ENCODE data around the gene SERPINA10.

- TF ChIP-seq POLR2A (IDR thresholded peaks at IDR 0.05) (no peak), POLR2AphosphoS5 (IDR thresholded peaks at IDR 0.05; ENCODE audit: insufficient read depth in 1 of 2, low read depth in 1 of 2) (no peak)
- TF ChIP-seq, protein P1, sequence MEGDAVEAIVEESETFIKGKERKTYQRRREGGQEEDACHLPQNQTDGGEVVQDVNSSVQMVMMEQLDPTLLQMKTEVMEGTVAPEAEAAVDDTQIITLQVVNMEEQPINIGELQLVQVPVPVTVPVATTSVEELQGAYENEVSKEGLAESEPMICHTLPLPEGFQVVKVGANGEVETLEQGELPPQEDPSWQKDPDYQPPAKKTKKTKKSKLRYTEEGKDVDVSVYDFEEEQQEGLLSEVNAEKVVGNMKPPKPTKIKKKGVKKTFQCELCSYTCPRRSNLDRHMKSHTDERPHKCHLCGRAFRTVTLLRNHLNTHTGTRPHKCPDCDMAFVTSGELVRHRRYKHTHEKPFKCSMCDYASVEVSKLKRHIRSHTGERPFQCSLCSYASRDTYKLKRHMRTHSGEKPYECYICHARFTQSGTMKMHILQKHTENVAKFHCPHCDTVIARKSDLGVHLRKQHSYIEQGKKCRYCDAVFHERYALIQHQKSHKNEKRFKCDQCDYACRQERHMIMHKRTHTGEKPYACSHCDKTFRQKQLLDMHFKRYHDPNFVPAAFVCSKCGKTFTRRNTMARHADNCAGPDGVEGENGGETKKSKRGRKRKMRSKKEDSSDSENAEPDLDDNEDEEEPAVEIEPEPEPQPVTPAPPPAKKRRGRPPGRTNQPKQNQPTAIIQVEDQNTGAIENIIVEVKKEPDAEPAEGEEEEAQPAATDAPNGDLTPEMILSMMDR (IDR thresholded peaks at IDR 0.05), result no peak
Measured at GRCh38 chr14:94303111-94303510, 10.0 kb upstream of the SERPINA10 start.
